Thoracic aorta (tissue), 2 donors: ENCODE results near the gene DAPP1. TPM values are rescaled to one million over a fixed set of nuclear protein-coding genes. Genes with fewer than 3 reads are reported as not detected.

Source experiments
- ATAC-seq: fragments of 150-250 bp; one replicate; pipeline ENCODE4 v1.8.0; 2017; ENCODE audit warnings: low read depth; ENCODE audit not compliant: insufficient number of reproducible peaks, low FRiP score
- DNase-seq: peaks from one replicate; pipeline ENCODE4 v3.0.0-alpha.2; 2020; ENCODE audit warnings: low spot score
- H3K27ac ChIP-seq, 2 donors: fragments of 200-600 bp; sonication (generic); 1 replicate in 1 of 2; 2 replicates in 1 of 2; pipeline ENCODE4 v1.5.1; 2016; ENCODE audit warnings: mild to moderate bottlenecking in 2 of 2, moderate library complexity in 2 of 2
- H3K27me3 ChIP-seq: fragments of 200-600 bp; sonication (generic); replicated peaks from 2 replicates; pipeline ENCODE4 v1.6.0; 2016; ENCODE audit warnings: mild to moderate bottlenecking; ENCODE audit not compliant: insufficient read depth
- H3K36me3 ChIP-seq: fragments of 200-600 bp; sonication (generic); one replicate; pipeline ENCODE4 v1.5.1; 2016
- H3K4me1 ChIP-seq, 2 donors: fragments of 200-600 bp; sonication (generic); 1 replicate in 1 of 2; 2 replicates in 1 of 2; pipeline versions ENCODE4 v1.5.1 to v1.6.0; 2016; ENCODE audit warnings: low read depth in 2 of 2, mild to moderate bottlenecking in 1 of 2; ENCODE audit not compliant: control insufficient read depth in 1 of 2
- H3K4me3 ChIP-seq: fragments of 200-600 bp; sonication (generic); 2 replicates; pipeline ENCODE4 v1.5.1; 2016; ENCODE audit warnings: mild to moderate bottlenecking
- H3K9me3 ChIP-seq: fragments of 200-600 bp; sonication (generic); 2 replicates; pipeline ENCODE4 v1.5.1; 2016
- total RNA-seq, 2 donors: library from RNA; depleted of rRNA; stranded (reverse); fragments of >200 nt; gene quantifications; one replicate each; pipeline versions ENCODE4 v1.1.0 to v1.2.3, GENCODE V29; 2016
- TF ChIP-seq, protein P1 (sequence below): fragments of 200-600 bp; sonication (generic); IDR thresholded peaks from one replicate; pipeline ENCODE4 v1.5.1; 2019; ENCODE audit warnings: antibody characterized with exemption

Gene DAPP1
- total RNA-seq, 2 donors from 2014 or later = 1.6 TPM

DNA sequence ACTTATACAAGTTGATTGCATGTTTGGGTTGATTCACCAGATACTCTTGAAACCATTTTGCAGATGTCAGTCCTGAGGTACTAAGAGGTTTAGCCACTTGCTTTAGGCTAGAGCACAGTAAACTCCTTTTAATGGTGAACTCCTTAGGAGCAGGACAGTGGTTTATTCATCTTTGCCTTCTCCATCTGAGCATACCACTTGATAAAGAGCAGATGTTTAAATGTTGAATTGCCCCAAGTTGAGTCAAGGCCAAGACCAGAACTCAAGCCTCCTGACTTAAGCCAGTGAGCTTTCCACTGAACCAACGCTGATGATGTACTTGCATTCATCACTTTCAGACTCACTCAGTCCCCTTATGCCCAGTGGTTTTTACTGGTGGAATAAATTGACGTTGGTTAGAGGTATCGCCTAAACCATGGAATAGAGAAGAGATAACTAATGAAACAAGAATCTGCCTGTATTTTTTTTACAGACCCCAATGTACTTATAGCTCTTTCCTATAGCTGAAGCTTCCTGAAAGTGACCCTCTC, 7.5 kb downstream of the DAPP1 start:
- TF ChIP-seq, protein P1, sequence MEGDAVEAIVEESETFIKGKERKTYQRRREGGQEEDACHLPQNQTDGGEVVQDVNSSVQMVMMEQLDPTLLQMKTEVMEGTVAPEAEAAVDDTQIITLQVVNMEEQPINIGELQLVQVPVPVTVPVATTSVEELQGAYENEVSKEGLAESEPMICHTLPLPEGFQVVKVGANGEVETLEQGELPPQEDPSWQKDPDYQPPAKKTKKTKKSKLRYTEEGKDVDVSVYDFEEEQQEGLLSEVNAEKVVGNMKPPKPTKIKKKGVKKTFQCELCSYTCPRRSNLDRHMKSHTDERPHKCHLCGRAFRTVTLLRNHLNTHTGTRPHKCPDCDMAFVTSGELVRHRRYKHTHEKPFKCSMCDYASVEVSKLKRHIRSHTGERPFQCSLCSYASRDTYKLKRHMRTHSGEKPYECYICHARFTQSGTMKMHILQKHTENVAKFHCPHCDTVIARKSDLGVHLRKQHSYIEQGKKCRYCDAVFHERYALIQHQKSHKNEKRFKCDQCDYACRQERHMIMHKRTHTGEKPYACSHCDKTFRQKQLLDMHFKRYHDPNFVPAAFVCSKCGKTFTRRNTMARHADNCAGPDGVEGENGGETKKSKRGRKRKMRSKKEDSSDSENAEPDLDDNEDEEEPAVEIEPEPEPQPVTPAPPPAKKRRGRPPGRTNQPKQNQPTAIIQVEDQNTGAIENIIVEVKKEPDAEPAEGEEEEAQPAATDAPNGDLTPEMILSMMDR = no peak
- peaks cover 0 to 15% of the 10 kb centered on the region in 2 donors for H3K4me1 ChIP-seq
- H3K9me3 ChIP-seq = no peaks in the 10 kb centered on the region
- no peak overlapping the region for H3K27ac ChIP-seq
- ATAC-seq (no peak), DNase-seq (no peak)
- H3K36me3 ChIP-seq = no peaks in the 10 kb centered on the region
- H3K4me3 ChIP-seq = no peak overlapping the region
- H3K27me3 ChIP-seq = no peaks in the 10 kb centered on the region

DNA sequence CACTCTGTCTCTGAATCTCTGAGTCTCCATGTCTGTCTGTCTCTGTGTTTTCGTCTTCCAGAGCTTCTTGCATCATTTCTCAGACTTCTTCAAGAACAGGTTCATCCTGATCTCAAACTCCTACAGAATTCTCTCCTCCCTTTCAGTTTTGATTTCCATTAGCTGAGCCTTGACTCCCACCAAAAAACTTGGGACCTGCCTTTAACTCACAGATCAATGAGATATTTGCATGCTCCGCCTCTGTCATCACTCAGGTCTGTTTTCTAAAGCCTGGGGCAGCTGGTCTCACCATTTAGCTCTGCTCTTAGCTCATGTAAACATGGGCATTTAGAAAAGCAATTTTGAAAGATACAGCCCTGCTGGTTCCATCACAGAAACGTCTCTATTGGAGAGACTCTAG, 8.6 kb downstream of the DAPP1 start:
- TF ChIP-seq, protein P1 = no peak
- peak; percentile 12 for ATAC-seq
- no peaks in the 10 kb centered on the region for H3K9me3 ChIP-seq

DNA sequence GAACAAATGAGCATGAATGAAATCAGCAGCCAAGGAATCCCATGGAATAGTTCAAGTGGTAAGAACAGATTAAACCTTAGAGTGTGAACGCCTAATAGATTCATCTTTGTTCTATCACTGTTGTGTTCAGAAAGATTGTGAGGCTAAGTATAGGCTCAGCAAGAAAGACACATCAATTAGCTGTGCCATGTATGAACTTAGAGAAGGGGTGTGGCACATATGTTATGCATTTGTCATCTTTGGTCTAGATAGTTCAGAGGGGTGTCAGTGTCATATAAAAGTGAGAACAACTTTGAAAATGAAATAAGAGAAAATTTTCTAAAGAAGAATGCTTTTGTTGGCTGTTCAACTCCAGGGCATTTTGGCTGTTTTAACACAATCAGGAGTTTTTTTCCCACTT, 9.4 kb downstream of the DAPP1 start:
- DNase-seq = no peak
- TF ChIP-seq, protein P1 = no peak
- no peak for ATAC-seq
- Histone ChIP-seq H3K36me3 (no peaks in the 10 kb centered on the region), H3K27me3 (no peaks in the 10 kb centered on the region), H3K4me1 (peaks cover 0 to 15% of the 10 kb centered on the region in 2 donors), H3K9me3 (no peaks in the 10 kb centered on the region), H3K27ac (no peak overlapping the region), H3K4me3 (no peak overlapping the region)

More for the DNA sequence above, 8.6 kb downstream of the DAPP1 start:
- Histone ChIP-seq H3K4me3 (no peak overlapping the region), H3K4me1 (peaks cover 0 to 15% of the 10 kb centered on the region in 2 donors), H3K36me3 (no peaks in the 10 kb centered on the region), H3K27me3 (no peaks in the 10 kb centered on the region), H3K27ac (no peak overlapping the region)
- DNase-seq = no peak

DNA sequence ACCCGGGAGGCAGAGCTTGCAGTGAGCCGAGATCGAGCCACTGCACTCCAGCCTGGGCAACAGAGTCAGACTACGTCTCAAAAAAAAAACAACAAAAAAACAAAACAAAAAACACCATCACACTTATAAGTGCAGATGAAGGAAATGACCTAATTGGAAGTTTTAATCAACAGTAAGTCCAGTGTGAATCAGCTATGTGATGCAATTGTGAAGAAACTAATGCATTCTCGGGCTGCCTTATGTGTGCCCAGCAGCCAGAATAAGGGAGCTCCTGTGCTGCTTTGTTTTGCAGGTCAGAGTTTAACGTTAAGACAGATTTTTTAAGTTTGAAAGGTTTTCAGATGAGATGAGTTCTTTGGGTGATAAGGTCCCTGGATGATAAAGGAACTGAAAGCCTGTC, 10.8 kb downstream of the DAPP1 start:
- Histone ChIP-seq H3K36me3 (no peaks in the 10 kb centered on the region), H3K4me1 (peaks cover 6 to 21% of the 10 kb centered on the region in 2 donors), H3K27ac (no peak overlapping the region), H3K9me3 (no peaks in the 10 kb centered on the region), H3K4me3 (no peak overlapping the region), H3K27me3 (no peaks in the 10 kb centered on the region)
- DNase-seq (no peak), ATAC-seq (no peak)
- TF ChIP-seq, protein P1 = no peak

DNA sequence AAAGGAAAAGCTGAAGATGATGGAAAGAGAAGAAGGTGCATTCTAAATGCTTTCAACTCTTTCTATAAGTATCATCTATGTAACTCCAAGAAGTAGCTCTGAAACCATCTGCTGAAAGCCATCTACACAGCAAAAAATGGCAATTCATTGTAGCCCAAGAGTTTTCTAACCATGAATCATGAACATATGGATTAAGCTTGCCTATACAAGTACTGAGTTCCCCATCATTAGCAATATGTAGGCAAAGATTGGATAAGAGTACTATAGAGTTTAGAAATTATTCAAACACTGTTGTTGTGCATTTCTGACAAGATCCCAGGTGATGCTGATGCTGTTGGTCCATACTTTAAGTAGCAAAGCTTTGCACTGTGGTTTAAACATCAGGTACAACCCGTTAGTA, 11.2 kb downstream of the DAPP1 start:
- ATAC-seq (no peak), DNase-seq (no peak)
- Histone ChIP-seq H3K4me1 (peaks cover 10 to 23% of the 10 kb centered on the region in 2 donors), H3K27ac (no peak overlapping the region), H3K9me3 (no peaks in the 10 kb centered on the region), H3K4me3 (no peak overlapping the region), H3K27me3 (no peaks in the 10 kb centered on the region), H3K36me3 (no peaks in the 10 kb centered on the region)
- TF ChIP-seq, protein P1 = no peak
